Psoas muscle (tissue), 8 donors: ENCODE measurements around the gene PGP. TPM values are rescaled to one million over a fixed set of nuclear protein-coding genes. Genes with fewer than 3 reads are reported as not detected.

Experiments used
- ATAC-seq, 4 donors: fragments of 200-7000 bp; cut with Tn5 transposase; one replicate each; pipeline ENCODE4 v1.9.1; 2020; ENCODE audit warnings: moderate library complexity in 3 of 4, mild to moderate bottlenecking in 2 of 4
- DNase-seq, 2 donors: peaks; one replicate each; pipeline ENCODE4 v3.0.0-alpha.2; 2020
- H3K27ac ChIP-seq: fragments of 200-600 bp; one replicate; pipeline ENCODE4 v1.8.0; 2022
- H3K27me3 ChIP-seq, 3 donors: fragments of 200-600 bp in 1 of 3; one replicate each; pipeline versions ENCODE4 v1.6.1 to v1.8.0; 2013 to 2022; ENCODE audit warnings: low read length in 2 of 3, mild to moderate bottlenecking in 2 of 3, moderate library complexity in 1 of 3; ENCODE audit not compliant: insufficient read depth in 3 of 3
- H3K36me3 ChIP-seq, 2 donors: fragments of 200-600 bp in 1 of 2; one replicate each; pipeline versions ENCODE4 v1.6.1 to v1.8.0; 2013 to 2022; ENCODE audit warnings: low read depth in 1 of 2, mild to moderate bottlenecking in 1 of 2, moderate library complexity in 1 of 2; ENCODE audit not compliant: insufficient read depth in 1 of 2
- H3K4me1 ChIP-seq: fragments of 200-600 bp; one replicate; pipeline ENCODE4 v1.8.0; 2022
- H3K4me3 ChIP-seq: fragments of 200-600 bp; one replicate; pipeline ENCODE4 v1.8.0; 2022; ENCODE audit warnings: mild to moderate bottlenecking
- H3K9me3 ChIP-seq: fragments of 200-600 bp; one replicate; pipeline ENCODE4 v1.8.0; 2022
- WGBS, 3 donors: extraction: QIAGEN DNeasy Blood & Tissue Kit; methylation state at CpG; one replicate each; pipeline versions ENCODE4 v1.1.6 to v1.1.7; 2013; 5-methylcytosine and 5-hydroxymethylcytosine counted together
- intact Hi-C, 2 donors: fragments of 100-400 bp; cut with DNase I; formaldehyde crosslinking; loops; one replicate each; pipeline versions ENCODE4 v1.11.0 to v1.14.2; 2022
- polyA plus RNA-seq, 3 donors: library from polyadenylated mRNA; stranded (reverse); fragments of 200-250 nt; gene quantifications; one replicate each; pipeline ENCODE4 v1.2.3, GENCODE V29; 2013
- total RNA-seq, 4 donors: library from RNA; stranded (reverse); fragmentation: NEBNext Ultra II Directional in 2 of 4; extraction: Animal tissue kit (Norgen Biotek cat#: 25700) in 2 of 4; gene quantifications; one replicate each; pipeline versions ENCODE4 v1.2.1 to v1.2.4, GENCODE V29; 2021 to 2023
- TF ChIP-seq, protein P1 (sequence below): fragments of 200-600 bp; IDR thresholded peaks from one replicate; pipeline ENCODE4 v1.8.0; 2022; ENCODE audit warnings: antibody characterized with exemption
- donor health status: healthy with polysubstance abuse.
- donor health status: DM: no; HTN: no; CAD: no; lungs with moderate emphysema.
- donor health status: Bipolar disorder and iron deficiency.
- donor health status: healthy.
- donor health status: DM: yes; HTN: yes; CAD: no.
- donor health status: DM: no; HTN: no; CAD: no.
- donor health status: DM: no; HTN: no; CAD: no.
- donor health status: DM: yes; HTN: yes; CAD: no.

PGP gene
- total and polyA plus RNA-seq, 7 donors = 20.9 to 35.9 (median 27.4) TPM

DNA sequence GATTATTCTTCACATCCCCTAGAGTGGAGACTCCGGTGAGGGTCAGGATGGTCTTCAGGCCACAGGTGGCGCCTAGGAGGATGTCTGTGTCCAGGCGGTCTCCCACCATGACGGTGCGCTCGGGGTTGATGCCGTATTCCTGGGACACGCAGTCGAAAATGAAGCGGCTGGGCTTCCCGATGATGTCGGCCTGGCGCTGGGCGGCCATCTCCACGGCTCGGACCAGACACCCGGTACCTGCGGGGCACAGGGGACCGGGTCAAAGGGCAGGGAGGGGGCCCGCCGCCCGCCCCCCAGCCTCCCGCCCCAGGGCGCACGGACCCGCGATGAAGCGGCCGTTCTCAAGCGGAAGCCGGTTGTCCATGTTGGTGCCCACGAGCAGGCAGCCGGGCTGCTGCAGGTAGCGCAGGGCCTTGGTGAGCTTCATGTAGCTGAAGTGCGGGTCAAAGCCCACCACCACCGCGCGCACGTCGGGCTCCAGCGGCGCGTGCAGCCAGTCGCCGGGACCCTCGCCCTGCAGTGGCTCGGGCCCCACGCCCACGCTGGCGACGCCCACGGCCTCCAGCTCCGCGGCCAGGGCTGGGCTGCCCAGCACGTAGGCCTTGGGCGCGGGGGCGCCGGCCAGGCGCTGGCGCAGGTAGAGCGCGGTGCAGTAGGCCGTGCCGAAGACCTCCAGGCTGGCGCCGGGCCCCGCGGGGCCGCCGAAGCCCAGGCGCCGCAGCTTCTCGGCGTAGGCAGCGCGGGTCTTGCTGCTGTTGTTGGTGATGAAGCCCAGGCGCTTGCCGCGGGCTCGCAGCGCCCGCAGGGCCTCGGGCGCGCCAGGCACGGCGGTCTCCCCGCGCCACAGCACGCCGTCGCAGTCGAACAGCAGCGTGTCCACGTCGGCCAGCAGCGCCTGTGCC, 572 bp downstream of the PGP start:
- H3K36me3 ChIP-seq = peaks cover 0 to 9% of the 10 kb centered on the region in 2 donors
- peaks cover 41% of the 10 kb centered on the region for H3K4me1 ChIP-seq
- intact Hi-C loops = no loop called here
- ATAC-seq (no peak), DNase-seq (no peak)
- H3K27ac ChIP-seq = peak overlapping the region; percentile 90
- peak overlapping the region; percentile 84 for H3K4me3 ChIP-seq
- TF ChIP-seq, protein P1, sequence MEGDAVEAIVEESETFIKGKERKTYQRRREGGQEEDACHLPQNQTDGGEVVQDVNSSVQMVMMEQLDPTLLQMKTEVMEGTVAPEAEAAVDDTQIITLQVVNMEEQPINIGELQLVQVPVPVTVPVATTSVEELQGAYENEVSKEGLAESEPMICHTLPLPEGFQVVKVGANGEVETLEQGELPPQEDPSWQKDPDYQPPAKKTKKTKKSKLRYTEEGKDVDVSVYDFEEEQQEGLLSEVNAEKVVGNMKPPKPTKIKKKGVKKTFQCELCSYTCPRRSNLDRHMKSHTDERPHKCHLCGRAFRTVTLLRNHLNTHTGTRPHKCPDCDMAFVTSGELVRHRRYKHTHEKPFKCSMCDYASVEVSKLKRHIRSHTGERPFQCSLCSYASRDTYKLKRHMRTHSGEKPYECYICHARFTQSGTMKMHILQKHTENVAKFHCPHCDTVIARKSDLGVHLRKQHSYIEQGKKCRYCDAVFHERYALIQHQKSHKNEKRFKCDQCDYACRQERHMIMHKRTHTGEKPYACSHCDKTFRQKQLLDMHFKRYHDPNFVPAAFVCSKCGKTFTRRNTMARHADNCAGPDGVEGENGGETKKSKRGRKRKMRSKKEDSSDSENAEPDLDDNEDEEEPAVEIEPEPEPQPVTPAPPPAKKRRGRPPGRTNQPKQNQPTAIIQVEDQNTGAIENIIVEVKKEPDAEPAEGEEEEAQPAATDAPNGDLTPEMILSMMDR = no peak
- no peaks in the 10 kb centered on the region for H3K9me3 ChIP-seq
- WGBS, 3 donors = 1% methylated on average over 51 to 98 of the region's 98 CpGs
- H3K27me3 ChIP-seq = no peaks in the 10 kb centered on the region

DNA sequence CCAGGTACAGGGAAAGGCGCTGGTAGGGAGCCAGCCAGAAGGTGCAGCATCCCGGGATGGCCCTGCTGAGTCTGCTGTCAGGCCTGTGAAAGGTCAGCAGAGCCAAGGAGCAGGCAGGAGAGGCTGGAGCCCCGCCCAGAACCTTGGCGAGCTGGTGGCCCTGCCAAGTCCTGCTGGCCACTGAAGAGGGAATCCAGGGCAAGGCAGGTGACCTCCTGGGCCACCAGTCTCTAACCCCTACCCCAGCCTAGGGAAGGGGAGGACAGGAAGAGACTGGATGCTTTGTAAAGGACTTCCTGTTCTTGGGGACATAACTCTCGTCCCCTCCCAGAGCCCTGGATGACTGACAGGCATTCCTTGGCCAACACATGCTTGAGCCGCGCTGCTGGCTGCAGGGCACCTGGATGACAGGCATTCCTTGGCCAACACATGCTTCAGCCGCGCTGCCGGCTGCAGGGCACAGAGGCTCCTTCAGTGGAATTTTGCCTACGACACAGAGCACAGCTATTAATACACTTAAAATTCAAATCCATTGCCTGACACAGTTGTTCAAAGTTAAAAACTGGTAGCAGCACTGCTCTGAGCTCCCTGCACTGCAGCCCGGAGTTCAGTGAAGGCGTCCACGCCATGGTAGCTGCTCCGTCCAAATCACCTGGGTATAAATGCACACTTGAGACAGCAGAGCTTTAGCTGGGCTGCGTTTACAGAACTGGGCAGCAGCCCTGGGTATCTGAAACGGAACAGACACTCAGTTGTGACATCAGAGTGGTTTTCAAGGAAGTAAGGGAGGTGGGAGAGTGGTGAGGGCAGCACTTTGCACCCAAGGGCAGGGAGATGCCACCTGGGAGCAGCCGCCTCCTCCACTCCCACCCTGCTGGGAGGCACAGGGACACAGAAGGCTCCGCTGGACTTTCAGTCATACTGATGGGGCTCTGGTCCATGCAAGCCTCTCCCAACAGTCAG, 2.0 kb downstream of the PGP start:
- H3K9me3 ChIP-seq = no peaks in the 10 kb centered on the region
- H3K36me3 ChIP-seq = peaks cover 0 to 23% of the 10 kb centered on the region in 2 donors
- peak overlapping the region; percentile 84 for H3K4me3 ChIP-seq
- ATAC-seq = peak; percentile 59 to 70 (median 64)
- no peaks in the 10 kb centered on the region for H3K27me3 ChIP-seq
- WGBS, 3 donors = 25 to 40% (median 25%) methylated on average over 18 to 19 of the region's 19 CpGs
- DNase-seq = peak; percentile 72 to 93
- H3K4me1 ChIP-seq = peaks cover 41% of the 10 kb centered on the region
- intact Hi-C loops = no loop called here
- peak overlapping the region; percentile 90 for H3K27ac ChIP-seq
- TF ChIP-seq, protein P1 = no peak

DNA sequence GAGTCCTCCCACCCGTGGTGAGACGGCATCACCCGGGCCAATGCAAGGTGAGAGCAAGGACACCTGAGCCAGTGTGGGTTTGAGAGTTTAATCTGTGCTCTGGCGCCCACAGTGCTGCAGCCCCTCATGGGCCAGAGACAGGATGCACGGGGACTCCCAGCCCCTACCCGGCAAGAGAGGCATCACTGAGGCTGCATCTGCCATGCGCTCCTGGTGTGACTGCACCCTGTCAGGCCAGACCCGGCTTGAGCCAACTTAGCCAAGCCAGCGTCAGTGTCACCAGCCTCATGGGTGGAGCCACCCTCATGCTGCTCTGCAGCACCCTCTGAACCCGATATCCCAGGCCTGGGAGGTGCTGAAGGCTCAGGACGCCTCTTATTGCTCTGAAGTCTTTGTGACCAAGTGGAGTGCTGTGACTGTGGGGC, 2.7 kb downstream of the PGP start:
- Histone ChIP-seq H3K27ac (peak overlapping the region; percentile 90), H3K4me1 (peaks cover 43% of the 10 kb centered on the region), H3K27me3 (no peaks in the 10 kb centered on the region), H3K36me3 (peaks cover 0 to 30% of the 10 kb centered on the region in 2 donors), H3K9me3 (no peaks in the 10 kb centered on the region), H3K4me3 (no peak overlapping the region)
- intact Hi-C loops = no loop called here
- TF ChIP-seq, protein P1 = no peak
- 27 to 54% (median 30%) methylated on average over 11 of the region's 11 CpGs for WGBS, 3 donors
- peak; percentile 7 to 53 (median 32) for ATAC-seq
- peak in 1 of 2 donors; percentile 82 for DNase-seq

DNA sequence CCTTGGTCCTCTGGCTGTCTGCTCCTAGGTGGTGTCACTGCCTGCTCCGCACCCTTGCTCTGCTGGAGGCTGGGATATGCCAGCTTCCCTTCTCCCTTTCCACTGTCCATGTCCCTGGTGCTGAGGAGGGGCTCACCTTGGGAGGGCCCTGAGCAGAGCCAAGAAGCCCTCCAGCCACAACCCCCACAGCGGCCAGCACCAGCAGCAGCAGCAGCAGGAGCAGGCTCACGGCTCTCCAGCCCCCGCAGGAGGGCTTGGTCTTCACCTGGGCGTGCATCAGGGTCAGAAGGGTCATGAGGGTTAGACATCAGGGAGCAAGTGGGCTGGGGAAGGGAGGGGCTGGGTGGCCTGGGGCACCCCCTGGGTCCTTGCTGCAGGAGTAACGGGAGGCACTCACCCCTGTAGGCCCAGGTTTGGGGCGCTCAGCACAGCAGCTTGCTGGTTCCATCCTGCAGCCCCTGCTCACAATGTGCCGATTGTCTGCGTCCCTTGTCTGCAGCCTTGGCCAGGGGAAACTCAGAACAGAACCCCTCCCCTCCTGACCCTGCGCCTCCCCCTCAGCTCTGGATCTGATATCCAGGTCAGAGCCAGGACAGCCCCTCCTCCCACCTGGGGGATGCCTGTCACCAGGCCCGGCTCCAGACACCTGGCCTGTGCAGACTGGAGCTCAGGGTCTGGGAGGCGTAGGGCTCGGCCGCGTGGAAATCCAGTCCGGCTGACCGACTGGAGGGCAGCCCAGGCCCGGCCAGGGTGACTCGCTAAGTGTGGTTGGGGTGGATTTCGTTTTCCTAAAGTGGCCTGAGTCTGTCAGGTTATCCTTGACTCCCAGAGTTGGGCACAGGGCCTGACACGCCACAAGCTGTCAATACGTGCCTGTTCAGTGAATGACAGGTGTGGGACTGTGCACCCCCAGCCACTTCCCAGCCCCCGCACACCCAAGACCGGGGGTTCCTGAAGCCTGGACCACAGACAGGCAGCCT, 4.0 kb downstream of the PGP start, which contains the start of gene BRICD5:
Gene BRICD5 (minus strand): TSS at position 478 of the 980 bp plus-strand sequence. CDS start 30 bp downstream, at position 448.
- peak within 1 kb of the TSS; percentile 90 for H3K27ac ChIP-seq
- H3K4me1 ChIP-seq = peaks cover 54% of the 10 kb centered on the region
- H3K4me3 ChIP-seq = no peak within 1 kb of the TSS
- peak in 3 of 4 donors; percentile 4 to 28 (median 4) for ATAC-seq
- TF ChIP-seq, protein P1 = no peak
- no peak for DNase-seq
- intact Hi-C loops = no loop called here
- H3K36me3 ChIP-seq = peaks cover 0 to 38% of the 10 kb centered on the region in 2 donors
- H3K9me3 ChIP-seq = no peaks in the 10 kb centered on the region
- 25 to 47% (median 37%) methylated on average over 24 of the region's 24 CpGs for WGBS, 3 donors
- no peaks in the 10 kb centered on the region for H3K27me3 ChIP-seq
